SK-N-SH (cell line): Measurements from ENCODE around the gene C11orf65. TPM values are rescaled to one million over a fixed set of nuclear protein-coding genes. Genes with fewer than 3 reads are reported as not detected.
A peak's percentile ranks its signal among the peaks of the same experiment; 100 is the strongest.

ENCODE experiments used
- CTCF ChIA-PET: fragments of 300-600, 350-600 bp; formaldehyde crosslinking; extraction: SDS; loops from one replicate; lab custom pipeline; 2021; lab: Yijun Ruan, JAX
- POLR2A ChIA-PET: fragments of 350-600 bp; sonication (Branson Sonifier 250); formaldehyde crosslinking; extraction: SDS; loops from one replicate; lab custom pipeline; 2020; ENCODE audit warnings: antibody characterized with exemption, inconsistent platforms; lab: Yijun Ruan, JAX
- DNase-seq: peaks from one replicate; pipeline ENCODE4 v3.0.0; 2012
- H2AFZ ChIP-seq: fragments of 200-600 bp; sonication (generic); 2 replicates; pipeline ENCODE4 v1.8.1; 2016; ENCODE audit warnings: antibody characterized with exemption, mild to moderate bottlenecking, low read depth
- H3F3A ChIP-seq: fragments of 200-600 bp; sonication (generic); replicated peaks from 2 replicates; pipeline ENCODE3; 2016; ENCODE audit warnings: antibody characterized with exemption, mild to moderate bottlenecking; ENCODE audit not compliant: insufficient read depth
- H3K27ac ChIP-seq, 2 experiments: fragments of 200-500 bp in 1 of 2; fragments of 200-600 bp in 1 of 2; sonication (Bioruptor generic) in 1 of 2; sonication (generic), shearing (Covaris generic) in 1 of 2; 2 replicates each; pipeline versions ENCODE4 v1.5.1 to v1.6.1; 2014 to 2016; ENCODE audit warnings: low read depth in 2 of 2, inconsistent platforms in 1 of 2, low read length in 1 of 2, mild to moderate bottlenecking in 1 of 2, mixed read lengths in 1 of 2
- H3K27me3 ChIP-seq: fragments of 200-600 bp; sonication (generic), shearing (Covaris generic); 2 replicates; pipeline ENCODE4 v1.6.1; 2016; ENCODE audit warnings: mixed run types; ENCODE audit not compliant: insufficient read depth
- H3K36me3 ChIP-seq, 2 experiments: fragments of 200-500 bp in 1 of 2; fragments of 200-600 bp in 1 of 2; sonication (Bioruptor generic) in 1 of 2; sonication (generic) in 1 of 2; replicated peaks in 1 of 2; 2 replicates each; pipeline versions ENCODE3 to v1.5.1; 2014 to 2016; ENCODE audit warnings: low read length in 1 of 2, mild to moderate bottlenecking in 1 of 2; ENCODE audit not compliant: insufficient read depth in 2 of 2, control insufficient read depth in 1 of 2
- H3K4me1 ChIP-seq, 2 experiments: fragments of 200-500 bp in 1 of 2; fragments of 200-600 bp in 1 of 2; sonication (Bioruptor generic) in 1 of 2; sonication (generic), shearing (Covaris generic) in 1 of 2; 2 replicates each; pipeline versions ENCODE4 v1.5.1 to v1.6.1; 2014 to 2016; ENCODE audit warnings: low read depth in 1 of 2, low read length in 1 of 2, mixed run types in 1 of 2; ENCODE audit not compliant: insufficient read depth in 2 of 2, control insufficient read depth in 1 of 2
- H3K4me2 ChIP-seq: fragments of 200-600 bp; sonication (generic), shearing (Covaris generic); 2 replicates; pipeline ENCODE4 v1.6.1; 2017; ENCODE audit warnings: mixed run types
- H3K4me3 ChIP-seq, 2 experiments: fragments of 200-500 bp in 1 of 2; fragments of 200-600 bp in 1 of 2; sonication (Bioruptor generic) in 1 of 2; sonication (generic), shearing (Covaris generic) in 1 of 2; 2 replicates each; pipeline versions ENCODE4 v1.5.1 to v1.8.1; 2014 to 2016; ENCODE audit warnings: low read depth in 2 of 2, inconsistent platforms in 1 of 2, low read length in 1 of 2, mild to moderate bottlenecking in 1 of 2, mixed read lengths in 1 of 2, moderate library complexity in 1 of 2
- H3K79me2 ChIP-seq: fragments of 200-600 bp; sonication (generic); 2 replicates; pipeline ENCODE4 v1.8.1; 2017; ENCODE audit warnings: mild to moderate bottlenecking; ENCODE audit not compliant: insufficient read depth
- H3K9ac ChIP-seq: fragments of 200-600 bp; sonication (generic); 2 replicates; pipeline ENCODE4 v1.6.1; 2017; ENCODE audit warnings: mixed run types
- H3K9me2 ChIP-seq: fragments of 200-600 bp; sonication (generic); 2 replicates; pipeline ENCODE4 v1.6.1; 2017; ENCODE audit warnings: mixed run types
- H3K9me3 ChIP-seq: fragments of 200-600 bp; sonication (generic); 2 replicates; pipeline ENCODE4 v1.6.1; 2017; ENCODE audit warnings: mixed run types, mild to moderate bottlenecking, moderate library complexity
- H4K20me1 ChIP-seq: fragments of 200-600 bp; sonication (generic); 2 replicates; pipeline ENCODE4 v1.6.1; 2017; ENCODE audit warnings: mild to moderate bottlenecking, mixed run types; ENCODE audit not compliant: insufficient read depth
- CHD2 ChIP-seq: fragments of 150-350 bp; IDR thresholded peaks from 2 replicates; pipeline ENCODE4 v1.6.1; 2018; ENCODE audit warnings: low read length; ENCODE audit not compliant: partially characterized antibody
- CTCF ChIP-seq: fragments of 200-600 bp; sonication (generic); IDR thresholded peaks from 2 replicates; pipeline ENCODE4 v1.6.1; 2017; ENCODE audit warnings: antibody characterized with exemption, mild to moderate bottlenecking, moderate library complexity
- EP300 ChIP-seq, 2 experiments: IDR thresholded peaks; 2 replicates each; pipeline versions ENCODE4 v1.4.0 to v1.6.1; 2012; ENCODE audit warnings: borderline replicate concordance in 1 of 2, low read depth in 1 of 2, low read length in 1 of 2
- FOXM1 ChIP-seq: IDR thresholded peaks from 2 replicates; pipeline ENCODE4 v1.4.0; 2012; ENCODE audit warnings: low read depth, mild to moderate bottlenecking
- NFIC ChIP-seq: IDR thresholded peaks from 2 replicates; pipeline ENCODE4 v1.4.0; 2012; ENCODE audit warnings: borderline replicate concordance
- POLR2AphosphoS5 ChIP-seq: IDR thresholded peaks from 2 replicates; pipeline ENCODE4 v1.6.1; 2012; ENCODE audit warnings: low read depth, low read length
- RAD21 ChIP-seq: IDR thresholded peaks from 2 replicates; pipeline ENCODE4 v1.6.1; 2012; ENCODE audit warnings: mild to moderate bottlenecking, low read length
- RCOR1 ChIP-seq: fragments of 150-350 bp; IDR thresholded peaks from 2 replicates; pipeline ENCODE4 v1.6.1; 2017; ENCODE audit warnings: antibody characterized with exemption, low read length
- REST ChIP-seq: IDR thresholded peaks from 2 replicates; pipeline ENCODE4 v1.6.1; 2012; ENCODE audit warnings: mild to moderate bottlenecking, low read depth, low read length, moderate library complexity
- USF2 ChIP-seq: fragments of 150-350 bp; IDR thresholded peaks from 2 replicates; pipeline ENCODE4 v1.6.1; 2017; ENCODE audit warnings: antibody characterized with exemption, low read length, low read depth, borderline replicate concordance
- WGBS: methylation state at CpG from one replicate; pipeline ENCODE4 v1.1.6; 2017; ENCODE audit warnings: low lambda C conversion rate; 5-methylcytosine and 5-hydroxymethylcytosine counted together
- polyA plus RNA-seq, 3 experiments: library from polyadenylated mRNA; depleted of rRNA; stranded (reverse); fragments of >200 nt; gene quantifications; 2 replicates each; pipeline ENCODE4 v1.2.3, GENCODE V29; 2012

The C11orf65 gene
- polyA plus RNA-seq, 1 of the 3 experiments (the other 2 are of a cell fraction), result 0.07 TPM

- WGBS, result 82% methylated on average over 7 of the region's 7 CpGs
- Histone ChIP-seq H3K9ac (peak overlapping the region; percentile 99; the same call in 1 of the 2 replicates), H4K20me1 (no peaks in the 10 kb centered on the region), H3K4me3 (peak overlapping the region; percentile 68 to 97), H3K27me3 (no peaks in the 10 kb centered on the region), H3K79me2 (no peaks in the 10 kb centered on the region), H3K9me2 (no peaks in the 10 kb centered on the region), H2AFZ (peak overlapping the region; percentile 98), H3F3A (peaks cover 11% of the 10 kb centered on the region), H3K27ac (peak overlapping the region; percentile 98 to 99), H3K36me3 (no peaks in the 10 kb centered on the region), H3K4me1 (peaks cover 0 to 2% of the 10 kb centered on the region in 2 experiments; a peak in 1 of 4 replicates), H3K9me3 (no peaks in the 10 kb centered on the region), H3K4me2 (peak overlapping the region; percentile 97)
- TF ChIP-seq CHD2 (no peak), EP300 (IDR thresholded peaks at IDR 0.05; ENCODE audit: borderline replicate concordance in 1 of 2, low read depth in 1 of 2, low read length in 1 of 2) (no peak), RCOR1 (no peak), USF2 (no peak), NFIC (no peak), CTCF (no peak), POLR2AphosphoS5 (no peak), REST (no peak), FOXM1 (no peak), RAD21 (no peak)
- no peak for DNase-seq
- ChIA-PET POLR2A (no interaction called here), CTCF (no interaction called here)
These were observed 924 bp downstream of the C11orf65 start for GRCh38 chr11:108466405-108466804.
